GM18907 (cell line): ENCODE measurements around the gene EIF2S2.

ENCODE experiments used
- ATAC-seq: cut with Tn5 transposase; IDR thresholded peaks from one replicate; pipeline ENCODE4 v1.9.1; 2021; ENCODE audit warnings: mild to moderate bottlenecking, moderate library complexity; ENCODE audit not compliant: unreplicated experiment

The EIF2S2 gene

DNA sequence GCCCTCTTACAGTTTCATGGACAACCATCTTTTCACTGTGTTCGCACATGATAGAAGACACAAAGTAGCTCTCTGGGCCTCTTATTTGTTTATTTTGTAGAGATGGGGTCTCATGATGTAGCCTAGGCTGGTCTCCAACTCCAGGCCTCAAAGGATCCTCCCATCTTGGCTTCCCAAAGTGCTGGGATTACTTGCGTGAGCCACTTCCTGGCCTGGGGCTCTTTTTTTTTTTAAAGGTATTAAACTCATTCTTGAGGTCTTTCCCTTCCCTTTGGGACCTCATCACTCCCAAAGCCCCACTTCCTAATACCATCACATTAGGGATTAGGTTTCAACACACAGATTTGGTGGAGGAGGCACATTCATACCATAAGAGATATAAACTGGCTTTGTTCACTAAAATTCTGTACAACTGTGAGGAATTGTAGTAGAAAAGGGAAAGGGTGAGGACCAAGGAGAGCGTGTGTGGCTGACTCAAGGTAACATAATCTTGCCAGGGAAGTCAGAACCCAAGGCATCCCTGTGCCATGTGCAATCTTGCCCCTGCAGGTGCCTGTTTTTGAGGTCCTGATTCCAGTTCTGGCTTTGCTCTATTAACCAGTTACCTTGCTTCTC is 45.5 kb downstream of the EIF2S2 start:
- no peak for ATAC-seq

DNA sequence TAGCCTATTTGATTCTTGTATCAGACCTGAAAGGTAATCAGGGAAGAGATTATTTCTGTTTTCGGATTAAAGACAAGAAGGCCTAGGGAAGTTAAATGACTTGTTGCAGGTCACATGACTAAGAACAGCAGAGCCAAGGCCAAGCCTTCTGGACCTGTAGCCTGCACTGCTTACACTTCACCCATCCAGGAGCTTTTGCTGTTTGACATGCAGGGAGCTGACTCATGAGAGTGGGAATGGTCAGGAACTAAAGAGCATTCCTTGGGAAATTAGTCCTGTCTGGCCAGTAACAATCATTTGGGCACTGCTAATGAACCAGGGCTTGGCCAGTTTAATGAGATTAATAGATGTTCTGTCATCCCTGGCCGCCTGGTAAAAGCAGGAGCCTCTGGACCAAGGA is 46.8 kb downstream of the EIF2S2 start:
- no peak for ATAC-seq

DNA sequence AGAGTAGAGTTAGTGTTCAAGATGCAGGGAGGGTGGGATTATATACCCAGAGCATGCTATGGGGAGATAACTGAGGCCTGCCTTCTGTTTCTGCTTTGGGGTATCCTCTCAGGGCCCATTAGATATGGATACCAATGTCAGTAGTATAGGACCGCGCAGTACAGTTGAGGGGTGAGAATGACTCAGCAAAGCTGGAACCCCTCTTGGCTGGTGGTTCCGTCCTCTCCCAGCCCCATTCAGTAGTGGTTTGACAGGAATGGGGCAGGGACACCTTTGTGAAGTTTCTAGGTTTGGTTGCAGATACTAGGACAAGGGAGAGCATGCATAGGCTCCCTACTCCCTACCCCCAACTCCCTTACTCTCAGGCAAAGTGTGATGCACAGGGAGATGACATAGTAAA is 47.8 kb downstream of the EIF2S2 start:
- no peak for ATAC-seq

DNA sequence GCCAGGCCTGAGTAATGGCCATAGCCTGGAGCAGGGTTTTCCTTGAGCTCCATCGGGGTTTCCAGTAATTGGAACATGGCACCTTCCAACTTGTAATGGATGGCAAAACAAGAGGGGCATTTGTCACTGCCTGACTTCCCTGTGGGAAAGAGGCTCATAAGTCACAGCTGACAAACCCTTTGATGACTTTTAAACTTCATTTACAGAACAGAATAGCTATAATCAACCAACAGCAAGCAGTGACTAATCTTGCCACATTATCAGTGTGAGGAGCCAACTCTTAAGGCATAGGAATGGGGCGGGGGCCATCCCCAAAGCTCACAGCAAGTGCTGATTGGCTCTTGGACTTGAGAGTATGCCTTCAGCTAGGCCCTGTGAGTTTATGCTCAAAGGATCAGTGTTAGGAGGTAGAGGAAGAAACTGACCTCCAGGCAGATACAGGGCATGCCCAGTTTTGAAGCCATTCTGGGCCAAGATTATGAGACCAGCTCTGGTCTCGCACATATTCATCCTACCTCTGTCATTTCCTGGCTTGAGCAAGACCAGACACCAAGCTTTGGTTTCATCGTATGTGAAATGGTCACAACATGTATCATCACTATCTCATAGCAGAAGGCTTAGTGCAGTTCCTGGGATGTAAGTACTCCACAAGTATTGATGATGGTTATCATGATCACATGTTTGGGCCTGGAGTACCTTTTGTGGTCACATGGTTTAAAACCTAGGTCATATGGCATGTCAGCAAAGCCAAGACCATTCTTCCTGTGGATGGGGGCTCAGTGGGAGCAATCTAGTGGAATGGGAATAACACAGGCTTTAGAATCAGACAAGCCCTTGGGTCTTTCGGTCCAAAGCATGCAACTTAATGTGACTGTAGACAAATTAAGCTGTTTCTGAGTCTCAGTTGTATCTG is 49.2 kb downstream of the EIF2S2 start:
- no peak for ATAC-seq

DNA sequence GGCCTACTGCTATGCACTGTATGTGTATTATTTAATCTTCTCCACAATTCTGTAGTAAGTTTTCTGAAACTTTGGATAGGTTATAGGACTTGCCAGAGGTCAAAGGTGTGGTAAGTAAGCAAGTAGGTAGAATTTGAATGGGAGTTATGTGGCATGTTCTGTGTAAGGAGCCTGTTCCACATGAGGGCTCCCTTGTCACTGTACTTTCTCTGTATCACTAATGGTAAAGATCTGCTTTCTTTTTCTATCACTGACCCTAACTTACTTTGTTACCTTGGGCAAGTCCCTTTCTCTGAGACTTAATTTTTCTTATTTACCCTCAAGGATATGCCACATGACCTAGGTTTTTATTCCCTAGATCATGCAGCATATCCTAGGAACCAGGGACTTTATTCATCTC is 50.3 kb downstream of the EIF2S2 start:
- peak; percentile 63 for ATAC-seq

DNA sequence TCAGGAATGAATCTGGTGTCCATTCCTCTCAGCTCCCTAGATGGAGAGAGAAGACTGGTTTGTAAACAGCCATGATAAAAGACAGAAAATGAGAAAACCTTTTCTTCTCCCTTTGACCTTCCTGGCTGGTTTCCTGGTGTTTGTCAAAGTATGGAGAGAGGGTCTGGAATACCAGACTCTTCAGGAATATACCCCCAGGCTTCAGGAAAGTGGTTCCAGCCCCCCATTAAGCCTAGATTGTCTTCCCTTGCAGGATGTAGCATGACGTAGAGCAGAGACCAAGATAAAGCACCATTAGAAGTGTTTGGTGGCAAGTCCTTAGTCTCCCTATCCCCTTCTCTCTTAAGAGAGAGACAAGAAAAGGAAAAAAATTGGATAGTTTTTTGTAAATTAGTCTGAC is 51.1 kb downstream of the EIF2S2 start:
- ATAC-seq = no peak

DNA sequence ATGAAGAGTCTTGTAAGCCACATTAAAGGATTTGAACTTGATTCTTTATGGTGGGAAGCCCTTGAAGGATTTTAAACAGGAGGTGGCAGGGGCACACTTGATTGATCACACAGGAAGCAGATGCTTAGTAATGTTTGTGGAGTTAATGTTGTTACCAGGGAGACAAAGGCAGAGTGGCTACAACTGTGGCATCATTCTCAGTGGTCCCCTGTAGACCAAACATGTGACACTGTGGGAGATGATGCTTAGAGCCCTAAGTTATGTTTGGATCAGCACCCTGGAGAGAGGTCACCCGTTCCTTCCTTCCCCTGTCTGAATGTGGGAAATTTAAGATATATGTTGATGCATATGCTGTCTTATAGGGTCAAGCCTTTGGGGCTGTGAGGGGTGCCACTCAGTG is 53.2 kb downstream of the EIF2S2 start:
- ATAC-seq = no peak

DNA sequence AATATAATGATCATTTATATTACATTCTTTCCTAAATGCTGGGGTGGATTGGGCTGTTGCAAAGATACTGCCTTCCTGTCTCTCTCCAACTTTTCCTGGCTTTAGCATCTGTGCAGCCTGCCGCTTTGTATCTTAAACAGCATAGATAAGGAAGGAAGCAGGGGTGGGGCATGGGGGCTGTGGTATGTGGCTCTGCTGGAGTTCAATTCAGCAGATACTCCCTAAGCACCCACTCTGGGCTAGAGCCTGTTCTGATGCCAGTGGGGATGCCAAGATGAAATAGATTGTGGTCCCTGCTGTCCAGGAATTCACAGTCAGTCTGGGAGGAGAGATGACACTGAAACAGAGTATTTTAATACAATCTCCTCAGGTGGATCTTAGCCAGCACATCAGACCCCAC is 56.8 kb downstream of the EIF2S2 start:
- ATAC-seq = no peak

DNA sequence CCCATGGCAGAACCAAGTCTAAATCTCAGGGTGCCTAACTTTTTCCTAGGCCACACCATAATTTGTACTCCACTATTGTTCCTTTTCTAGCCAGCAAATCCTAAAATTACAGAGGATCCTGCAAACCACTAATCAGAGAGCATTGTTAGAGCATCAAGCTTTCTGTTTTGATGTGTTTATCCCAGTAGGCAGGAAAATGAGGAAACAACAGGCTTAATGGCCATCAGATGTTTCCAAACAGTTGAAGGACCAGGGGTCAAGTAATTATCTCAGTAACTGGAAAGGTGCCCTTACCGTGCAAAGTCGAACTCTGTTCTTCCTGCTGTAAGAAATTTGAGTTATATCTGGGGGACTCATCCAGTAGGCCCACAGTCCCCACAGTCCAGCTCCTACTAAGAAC is 59.6 kb downstream of the EIF2S2 start:
- no peak for ATAC-seq

DNA sequence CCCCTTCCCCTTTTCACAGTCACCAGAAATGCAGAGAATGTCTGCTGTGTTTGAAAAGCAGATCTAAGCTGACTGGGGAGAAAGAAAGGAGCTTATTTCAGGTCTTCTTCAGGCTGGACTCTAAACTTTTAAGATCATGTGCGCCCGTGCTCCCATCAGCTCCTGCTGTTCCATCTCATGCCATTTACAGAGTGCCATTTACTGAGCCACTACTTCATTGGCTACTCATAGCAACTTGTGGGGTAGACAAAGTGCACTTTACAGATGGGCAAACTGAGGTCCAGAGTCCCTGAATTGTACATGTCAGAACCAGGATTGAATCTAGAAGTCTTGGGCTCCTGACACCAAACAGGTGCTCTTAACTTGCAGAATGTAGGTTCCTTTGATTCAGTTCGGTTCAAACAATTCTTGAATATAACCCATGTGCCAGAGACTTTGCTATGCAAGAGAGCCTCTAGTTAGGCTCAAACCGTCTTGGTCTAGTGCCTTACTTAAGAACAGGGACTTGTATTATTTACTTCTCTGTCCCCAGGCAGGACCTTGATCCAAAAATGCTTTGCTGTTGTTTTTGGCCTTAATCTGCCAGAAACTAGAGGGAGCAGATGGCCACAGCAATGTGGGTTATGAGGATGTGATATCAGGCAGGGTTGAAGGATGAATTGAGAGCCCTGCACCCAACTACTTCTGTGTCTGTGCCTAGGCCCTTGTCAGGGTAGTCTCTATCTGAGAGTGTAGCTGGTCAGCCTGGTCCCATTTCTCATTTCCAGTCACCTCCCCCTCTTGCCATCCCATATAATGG is 61.9 kb downstream of the EIF2S2 start:
- ATAC-seq = no peak

DNA sequence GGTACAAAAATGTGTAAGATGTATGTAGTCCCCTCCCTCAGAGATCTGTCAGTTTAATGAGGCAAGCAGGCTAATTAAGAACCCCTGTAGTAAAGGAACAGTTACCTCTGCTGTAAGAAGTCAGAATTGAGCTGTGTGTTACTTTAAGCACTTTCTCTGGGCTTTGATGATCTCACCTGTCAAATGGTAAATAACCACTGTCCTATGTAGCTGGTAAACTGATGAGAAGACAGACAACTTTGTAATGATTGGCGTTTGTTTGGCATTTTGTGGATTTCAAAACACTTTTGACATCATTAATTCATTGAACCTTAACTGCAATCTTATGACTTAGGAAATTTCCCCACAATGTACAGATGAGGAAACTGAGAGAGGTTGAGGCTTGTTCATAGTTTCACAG is 62.7 kb downstream of the EIF2S2 start:
- ATAC-seq = no peak

DNA sequence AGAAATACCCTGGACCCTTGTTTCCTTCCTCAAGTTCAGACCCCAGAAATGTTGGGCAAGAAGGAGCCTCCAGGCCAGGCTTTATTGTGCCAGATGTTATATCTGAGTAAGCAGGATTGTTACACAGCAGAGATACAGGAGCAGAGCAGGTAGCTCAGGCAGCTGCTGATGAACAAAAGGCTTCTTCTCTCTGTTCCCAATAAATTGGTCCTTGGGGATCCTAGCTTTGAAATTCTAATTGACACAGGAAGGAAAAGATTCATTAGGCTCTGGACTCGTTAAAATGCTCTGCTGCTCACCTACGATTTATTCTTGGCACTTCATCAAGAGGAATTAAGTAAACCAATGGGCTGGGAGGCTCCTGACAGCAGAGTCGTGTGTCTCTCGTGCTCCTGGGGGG is 64.1 kb downstream of the EIF2S2 start:
- no peak for ATAC-seq

DNA sequence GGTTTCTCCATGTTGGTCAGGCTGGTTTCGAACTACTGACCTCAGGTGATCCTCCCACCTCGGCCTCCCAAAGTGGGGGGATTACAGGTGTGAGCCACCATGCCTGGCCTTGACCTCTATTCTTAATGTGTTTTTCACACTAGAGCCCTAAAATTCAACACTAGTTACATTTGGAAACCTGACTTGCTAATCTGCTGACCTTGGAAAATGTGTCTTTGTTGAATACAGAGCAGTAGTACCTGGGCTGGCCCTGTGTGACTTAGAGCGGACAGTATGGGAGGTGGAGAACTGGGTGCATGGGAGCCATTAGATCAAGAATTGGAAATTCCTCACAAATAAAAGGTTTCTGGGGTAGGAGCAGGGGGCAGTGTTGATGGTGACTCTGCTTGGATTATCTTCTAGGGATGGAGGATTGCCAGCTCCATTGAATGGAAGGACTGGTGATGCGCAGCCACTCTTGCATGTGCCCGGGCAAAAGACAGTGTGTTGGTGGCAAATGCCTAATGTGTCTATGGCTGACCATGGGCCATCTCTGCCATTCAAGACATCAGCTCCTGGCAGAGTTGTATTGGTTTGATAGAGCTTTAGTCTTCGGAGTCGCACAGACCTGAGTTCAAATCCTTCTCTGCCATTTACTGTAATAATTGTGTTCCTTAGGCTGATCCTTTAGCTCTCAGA is 64.9 kb downstream of the EIF2S2 start:
- no peak for ATAC-seq

DNA sequence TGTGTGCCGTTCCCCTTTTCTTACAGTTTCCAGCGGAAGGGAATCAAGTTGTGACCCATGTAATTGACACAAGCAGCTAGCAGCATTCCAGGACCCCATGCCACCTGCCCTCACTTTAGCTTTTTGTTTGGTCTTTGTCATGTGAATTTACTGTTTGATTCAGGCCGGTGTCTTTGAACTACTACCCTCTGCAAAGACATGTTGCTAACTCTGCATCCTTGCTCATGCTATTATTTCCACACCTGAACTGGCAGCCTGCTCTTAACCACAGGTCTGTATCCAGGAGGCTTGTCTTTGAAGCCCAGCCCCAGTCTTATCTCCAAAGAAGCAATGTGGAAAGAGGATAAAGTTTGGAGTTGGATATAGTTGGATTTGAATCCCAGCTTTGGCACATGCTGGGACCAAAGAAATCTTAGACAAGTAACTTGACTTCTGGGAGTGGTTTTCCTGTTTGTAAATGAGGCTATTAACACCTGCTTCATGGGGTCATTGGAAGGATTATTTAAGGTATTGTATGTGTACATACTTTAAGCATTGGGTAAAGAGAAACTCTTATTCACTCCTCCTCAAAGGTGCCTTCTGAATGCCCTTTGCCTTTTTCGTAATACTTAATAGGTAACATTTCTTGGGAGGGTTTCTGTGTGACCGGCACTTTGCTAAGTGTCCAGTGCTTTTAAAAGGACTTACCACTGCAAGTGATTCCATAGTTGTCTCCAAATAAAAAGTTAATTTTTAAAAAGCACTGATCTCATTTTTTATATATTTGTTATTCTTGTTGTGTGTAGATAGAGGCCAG is 65.9 kb downstream of the EIF2S2 start:
- no peak for ATAC-seq

DNA sequence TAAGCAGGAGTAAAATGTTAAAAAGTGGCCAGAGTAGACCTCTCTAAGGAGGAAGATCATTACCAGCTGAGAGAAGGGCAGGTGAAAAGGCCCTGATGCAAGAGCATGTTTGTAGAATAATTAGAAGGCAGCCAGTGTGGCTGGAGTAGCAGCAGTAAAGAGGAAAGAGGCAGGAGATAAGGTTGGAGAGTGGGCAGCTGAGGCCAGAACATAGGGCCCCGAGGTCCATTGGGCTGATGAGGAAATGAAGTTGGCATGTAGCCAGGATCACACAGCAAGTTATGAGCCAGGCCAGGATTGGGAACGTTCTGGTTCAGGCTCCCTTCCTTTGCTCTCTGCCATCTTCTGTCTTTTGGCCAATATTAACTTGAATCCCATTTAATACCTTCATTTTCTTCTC is 66.7 kb downstream of the EIF2S2 start:
- no peak for ATAC-seq

DNA sequence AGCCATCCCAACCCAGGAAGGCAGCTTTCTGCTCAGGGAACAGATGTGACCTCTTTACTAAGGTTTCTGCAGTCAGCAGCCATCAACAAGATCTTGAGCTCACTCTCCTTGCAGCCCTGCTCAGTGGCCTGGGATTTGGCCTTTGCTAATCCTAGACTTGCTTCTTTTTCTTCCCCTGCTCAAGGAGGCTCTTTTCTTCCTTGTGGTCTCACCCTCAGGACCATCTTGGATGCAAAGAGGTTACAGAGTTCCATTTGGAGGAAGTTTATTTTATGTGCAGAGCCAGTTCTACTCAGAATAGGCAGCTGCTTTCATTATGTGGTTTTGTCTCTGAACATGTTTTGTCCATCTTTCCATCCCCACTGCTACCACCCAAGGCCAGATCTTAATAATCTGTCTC is 69.0 kb downstream of the EIF2S2 start:
- ATAC-seq = no peak

DNA sequence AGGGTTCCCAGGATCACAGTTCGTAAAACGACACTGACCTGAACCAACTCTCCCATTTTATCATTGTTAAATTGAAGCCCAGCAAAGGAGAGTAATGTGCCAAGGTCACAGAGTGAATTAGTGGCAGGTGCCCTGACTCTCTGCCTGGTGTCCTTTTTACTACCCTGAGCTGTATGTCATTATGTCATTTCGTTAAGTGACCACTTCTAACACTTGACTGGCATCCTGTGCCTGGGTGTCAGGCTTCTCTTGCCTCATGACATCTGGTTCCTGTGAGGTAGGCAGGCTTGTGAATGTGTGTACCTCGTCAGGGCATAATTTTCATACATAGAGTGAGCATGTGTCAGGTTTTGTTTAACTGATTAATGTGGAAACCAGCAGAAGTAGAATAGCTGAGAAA is 69.8 kb downstream of the EIF2S2 start:
- no peak for ATAC-seq

DNA sequence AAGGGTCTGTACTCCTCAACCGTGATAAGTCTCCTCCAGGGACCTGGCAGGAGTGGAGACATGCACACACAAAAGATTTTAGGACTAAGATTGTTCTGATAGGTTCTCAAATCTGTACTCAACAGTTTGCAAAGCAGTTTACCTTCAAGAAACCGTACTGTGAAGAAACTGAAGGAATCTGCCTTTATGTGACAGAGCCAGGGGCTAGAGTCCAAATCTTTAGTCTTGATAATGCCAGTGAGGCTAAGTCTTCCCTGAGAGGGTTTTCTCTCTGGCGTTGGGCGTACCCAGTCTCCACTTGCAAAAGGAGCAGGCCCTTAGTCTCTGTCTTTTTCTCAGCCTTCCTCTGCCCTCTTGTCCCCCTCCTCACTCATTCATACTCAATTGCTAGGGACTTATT is 70.8 kb downstream of the EIF2S2 start:
- no peak for ATAC-seq

DNA sequence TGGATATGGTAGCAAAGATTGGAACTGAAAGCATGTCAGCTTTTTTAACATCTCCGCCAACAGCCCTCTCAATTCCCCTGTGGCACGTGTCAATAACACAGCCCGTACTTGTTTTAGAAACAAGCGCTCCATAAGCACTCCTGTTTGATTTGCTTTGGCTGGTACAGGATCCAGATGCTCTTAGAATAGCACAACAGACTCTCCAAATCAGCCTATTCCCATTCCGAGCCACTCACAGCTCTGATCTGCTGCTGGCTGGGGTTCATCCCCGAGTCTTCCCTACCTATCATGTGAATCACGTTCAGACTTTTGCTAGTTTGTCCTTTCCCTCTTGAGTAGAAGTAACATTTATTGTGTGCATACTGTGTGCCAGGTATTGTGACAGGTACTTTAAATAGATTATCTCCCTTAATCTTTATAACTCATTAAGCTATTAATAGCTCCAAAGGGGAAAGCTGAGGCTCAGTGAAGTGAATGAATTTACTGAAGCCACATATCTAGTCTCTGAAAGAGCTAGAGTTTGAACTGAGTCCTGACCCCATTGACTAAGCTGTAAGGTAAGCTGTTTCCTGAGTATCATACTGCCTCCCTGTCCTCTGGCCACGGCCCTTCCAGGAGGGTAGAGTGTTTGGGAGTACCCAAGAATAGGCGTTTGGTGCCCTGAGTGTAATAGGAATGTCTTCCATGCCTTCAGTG is 71.6 kb downstream of the EIF2S2 start:
- ATAC-seq = no peak
